ENCODE data around the gene MAP4K3. TPM values are rescaled to one million over a fixed set of nuclear protein-coding genes. Genes with fewer than 3 reads are reported as not detected.

The MAP4K3 gene
- total and polyA plus RNA-seq, 2 of the 8 experiments (the other 6 are each of a cell fraction or from before 2014, with no cell fraction given): 11.4 to 63.0 TPM

- no peaks in the 10 kb centered on the region for H3K9me3 ChIP-seq (ENCODE audit: insufficient read depth in 2 of 2, low read depth in 1 of 2, low read length in 1 of 2)
- 98% methylated on average over 4 of the region's 4 CpGs; no CpG with 5 or more reads in 1 of the 2 experiments for WGBS, 2 experiments (ENCODE audit: extremely low coverage in 1 of 2, insufficient coverage in 1 of 2, insufficient read length in 1 of 2, insufficient replicate concordance in 2 of 2, low coverage in 1 of 2, low lambda C conversion rate in 2 of 2, missing lambda C conversion rate in 1 of 2)
- no peak overlapping the region for H2AK5ac ChIP-seq (ENCODE audit: low read depth, low read length)
- no peak overlapping the region for H2BK12ac ChIP-seq (ENCODE audit: low read depth, low read length)
- FAIRE-seq (no peak), DNase-seq (ENCODE audit: low read depth in 1 of 2, low spot score in 2 of 2) (no peak)
- CTCF ChIA-PET (ENCODE audit: partially characterized antibody): no interaction called here
- H3K4me2 ChIP-seq (ENCODE audit: insufficient read depth in 1 of 2, low read depth in 2 of 2, low read length in 2 of 2): no peak overlapping the region
- no peak for TF ChIP-seq SP2 (IDR thresholded peaks at IDR 0.05; ENCODE audit: low read length)
- TF ChIP-seq FOSL1 (IDR thresholded peaks at IDR 0.05; ENCODE audit: insufficient read depth, low read depth, low read length): no peak
- TF ChIP-seq GABPA (IDR thresholded peaks at IDR 0.05; ENCODE audit: borderline replicate concordance, insufficient read depth, low read length): no peak
- TF ChIP-seq RNF2 (IDR thresholded peaks at IDR 0.05; ENCODE audit: borderline replicate concordance, low read depth, low read length, missing control alignments, poor library complexity, severe bottlenecking): no peak
- TF ChIP-seq POU5F1 (IDR thresholded peaks at IDR 0.05; ENCODE audit: low read depth, low read length): no peak
- TF ChIP-seq ATF2 (IDR thresholded peaks at IDR 0.05; ENCODE audit: low read length): no peak
- TF ChIP-seq CBX5 (IDR thresholded peaks at IDR 0.05; ENCODE audit: low read depth, low read length): no peak
- no peak for TF ChIP-seq TBP (IDR thresholded peaks at IDR 0.05; ENCODE audit: low read depth, low read length)
- no peak overlapping the region for H3K9ac ChIP-seq (replicated peaks in 1 of 4; ENCODE audit: extremely low read depth in 1 of 4, low read depth in 3 of 4, low read length in 3 of 4)
- H2AFZ ChIP-seq (ENCODE audit: low read length): no peak overlapping the region
- H2BK15ac ChIP-seq (ENCODE audit: low read length): no peak overlapping the region
- H3K79me2 ChIP-seq (ENCODE audit: control insufficient read depth in 1 of 2, insufficient read depth in 2 of 2, low read length in 2 of 2): 0 out of 4 replicates have a peak, but pooled peaks cover 0 to 3% of the 10 kb centered on the region in 2 experiments
- POLR2A ChIA-PET (ENCODE audit: partially characterized antibody): interaction anchor here (1.6 kb wide), 1 partner anchor 11 kb away, joined by 3 read pairs; no protein-coding TSS in a partner anchor
- no peak overlapping the region for H3K14ac ChIP-seq (ENCODE audit: insufficient read length)
- H3K4me1 ChIP-seq (replicated peaks in 1 of 4; ENCODE audit: control insufficient read depth in 3 of 4, insufficient read depth in 4 of 4, low read length in 3 of 4): peaks cover 0 to 6% (median 0%) of the 10 kb centered on the region in 4 experiments; a peak in 1 of 7 replicates
- no peak overlapping the region; the same call in 1 of the 2 replicates for H3K18ac ChIP-seq (ENCODE audit: extremely low read depth, low read length)
- no peaks in the 10 kb centered on the region; the same call in 1 of the 2 replicates for H3K79me1 ChIP-seq (ENCODE audit: low read depth, low read length)
- H2BK5ac ChIP-seq (ENCODE audit: low read depth, low read length): no peak overlapping the region
- H3K4ac ChIP-seq (replicated peaks; ENCODE audit: insufficient read length, low read depth, low read length): no peak overlapping the region
- no peak overlapping the region for H3K4me3 ChIP-seq (ENCODE audit: extremely low read depth in 1 of 4, insufficient read depth in 2 of 4, low read depth in 3 of 4, low read length in 4 of 4)
- no peaks in the 10 kb centered on the region for H3K27me3 ChIP-seq (replicated peaks in 1 of 4; ENCODE audit: control insufficient read depth in 3 of 4, extremely low read depth in 1 of 4, insufficient read depth in 3 of 4, low read length in 3 of 4)
- peaks cover 0 to 3% (median 0%) of the 10 kb centered on the region in 4 experiments; a peak in 1 of 8 replicates for H3K36me3 ChIP-seq (ENCODE audit: control insufficient read depth in 2 of 4, insufficient read depth in 4 of 4, low read length in 3 of 4)
- H2BK20ac ChIP-seq (ENCODE audit: low read length): no peak overlapping the region
- H4K91ac ChIP-seq (replicated peaks; ENCODE audit: insufficient read length, low read length): no peak overlapping the region
- no peak overlapping the region for H4K8ac ChIP-seq (ENCODE audit: extremely low read depth, insufficient read depth, low read length)
- no peak overlapping the region for H3K27ac ChIP-seq (ENCODE audit: low read depth, low read length)
- no peak overlapping the region for H3K56ac ChIP-seq (replicated peaks; ENCODE audit: insufficient read length, low read depth, low read length)
- no peak overlapping the region for H4K5ac ChIP-seq (ENCODE audit: insufficient read length, low read depth, low read length)
- no peak overlapping the region for H2BK120ac ChIP-seq (replicated peaks; ENCODE audit: low read depth, low read length)
- no peaks in the 10 kb centered on the region for H4K20me1 ChIP-seq (replicated peaks in 1 of 2; ENCODE audit: control insufficient read depth in 1 of 2, insufficient read depth in 2 of 2, low read length in 2 of 2)
- H3K23me2 ChIP-seq (ENCODE audit: low read depth, low read length): no peaks in the 10 kb centered on the region
- H3K23ac ChIP-seq (ENCODE audit: insufficient read length): no peak overlapping the region
These were observed 102.1 kb downstream of the MAP4K3 start for GRCh38 chr2:39334978-39335377.
